SK-N-SH treated with all-trans-retinoic acid at 6 μM for 48 hours (cell line): ENCODE data around the gene FNDC3B.
A peak's percentile ranks its signal among the peaks of the same experiment; 100 is the strongest.

Experiments
- GLIS3 ChIP-seq: fragments of 250-450 bp; sonication (Bioruptor Pico); IDR thresholded peaks from 2 replicates; pipeline ENCODE4 v1.5.0; 2020; ENCODE audit warnings: mild to moderate bottlenecking, moderate library complexity
- ISL1 ChIP-seq: fragments of 250-450 bp; sonication (Bioruptor Pico); IDR thresholded peaks from 2 replicates; pipeline ENCODE4 v2.1.2; 2022; ENCODE audit warnings: mild to moderate bottlenecking, moderate library complexity
- OSR1 ChIP-seq: fragments of 250-450 bp; sonication (Bioruptor Pico); IDR thresholded peaks from 2 replicates; pipeline ENCODE4 v1.8.0; 2022; ENCODE audit warnings: moderate library complexity, mild to moderate bottlenecking, inconsistent platforms
- PPARA ChIP-seq: fragments of 250-450 bp; sonication (Bioruptor Pico); IDR thresholded peaks from 2 replicates; pipeline ENCODE4 v1.5.0; 2020; ENCODE audit warnings: mild to moderate bottlenecking, borderline replicate concordance
- RARB ChIP-seq: fragments of 250-450 bp; sonication (Bioruptor Pico); IDR thresholded peaks from 2 replicates; pipeline ENCODE4 v1.8.0; 2021; ENCODE audit warnings: mild to moderate bottlenecking, moderate library complexity
- TCF4 ChIP-seq: fragments of 250-450 bp; sonication (Bioruptor Pico); IDR thresholded peaks from 2 replicates; pipeline ENCODE4 v1.8.0; 2021; ENCODE audit warnings: mild to moderate bottlenecking, moderate library complexity, borderline replicate concordance
- TSHZ2 ChIP-seq: fragments of 250-450 bp; sonication (Bioruptor Pico); IDR thresholded peaks from 2 replicates; pipeline ENCODE4 v1.5.0; 2020; ENCODE audit warnings: mild to moderate bottlenecking, moderate library complexity
- ZC3H10 ChIP-seq: fragments of 250-450 bp; sonication (Bioruptor Pico); IDR thresholded peaks from 2 replicates; pipeline ENCODE4 v1.5.1; 2021; ENCODE audit warnings: mild to moderate bottlenecking, moderate library complexity
- ZFP3 ChIP-seq: fragments of 250-450 bp; sonication (Bioruptor Pico); IDR thresholded peaks from 2 replicates; pipeline ENCODE4 v1.5.0; 2020; ENCODE audit warnings: mild to moderate bottlenecking, moderate library complexity
- ZFP30 ChIP-seq: fragments of 450-650 bp; formaldehyde crosslinking; IDR thresholded peaks from 2 replicates; pipeline ENCODE4 v1.5.0; 2022; ENCODE audit warnings: mild to moderate bottlenecking, moderate library complexity
- ZNF70 ChIP-seq: fragments of 450-650 bp; formaldehyde crosslinking; IDR thresholded peaks from 2 replicates; pipeline ENCODE4 v1.5.0; 2020; ENCODE audit warnings: mild to moderate bottlenecking, moderate library complexity
- ZNF8 ChIP-seq: fragments of 450-650 bp; formaldehyde crosslinking; IDR thresholded peaks from 2 replicates; pipeline ENCODE4 v1.5.0; 2020; ENCODE audit warnings: mild to moderate bottlenecking, moderate library complexity
- TF ChIP-seq, protein P1 (sequence below): fragments of 250-450 bp; sonication (Bioruptor Pico); IDR thresholded peaks from 2 replicates; pipeline ENCODE4 v1.5.1; 2020; ENCODE audit warnings: low read depth, mild to moderate bottlenecking, moderate library complexity

DNA sequence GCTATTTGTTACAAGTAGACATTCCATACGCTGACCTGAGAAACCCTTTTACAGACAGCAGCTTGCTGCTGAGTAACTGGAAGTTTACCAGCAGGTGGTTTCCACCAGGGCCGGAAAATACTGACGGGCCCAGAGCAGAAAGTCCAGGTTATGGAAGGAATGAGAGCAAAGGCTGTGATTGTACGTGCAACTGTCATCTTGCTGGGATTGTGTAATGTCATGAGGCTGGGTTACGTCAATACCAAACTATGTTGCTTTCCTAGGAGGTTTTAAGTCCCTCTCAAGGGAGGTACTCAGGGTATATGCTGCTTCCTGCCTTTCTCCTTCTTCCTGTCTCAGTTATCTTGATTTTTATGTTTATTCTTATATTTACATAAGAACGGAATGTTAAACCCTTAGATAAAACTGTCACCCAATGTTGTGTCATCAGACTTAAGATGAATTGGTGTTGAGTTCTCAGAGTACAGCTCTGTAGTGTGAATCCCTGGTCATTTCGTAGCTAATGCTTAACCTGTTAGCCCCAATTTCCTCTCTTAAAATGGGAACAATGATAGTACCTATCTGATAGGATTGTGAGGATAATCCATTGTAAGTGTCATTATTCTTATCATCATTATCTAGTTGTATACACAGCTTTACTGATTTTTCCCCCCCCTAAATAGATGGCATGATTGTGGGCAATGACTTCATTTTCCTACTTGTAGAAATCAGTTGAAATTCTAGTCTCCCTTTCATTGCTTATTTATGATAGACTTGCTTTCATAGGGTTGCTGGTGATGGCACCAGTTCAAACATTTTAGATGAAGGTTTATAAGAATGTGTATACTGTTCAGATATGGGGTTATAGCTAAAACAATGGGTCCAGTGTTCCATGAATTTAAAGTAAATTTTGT lies 101.4 kb downstream of the FNDC3B start:
- TF ChIP-seq ZFP3 (CRISPR knock-in tag) (peak; percentile 48; the same call in 1 of the 2 replicates), OSR1 (no peak), RARB (no peak), TSHZ2 (no peak), GLIS3 (no peak), ISL1 (peak; percentile 51), ZFP30 (CRISPR knock-in tag) (no peak), ZNF8 (CRISPR knock-in tag) (no peak), PPARA (CRISPR knock-in tag) (no peak), ZC3H10 (CRISPR knock-in tag) (peak; percentile 26; the same call in 1 of the 2 replicates), ZNF70 (no peak), TCF4 (CRISPR knock-in tag) (no peak)
- TF ChIP-seq, protein P1, sequence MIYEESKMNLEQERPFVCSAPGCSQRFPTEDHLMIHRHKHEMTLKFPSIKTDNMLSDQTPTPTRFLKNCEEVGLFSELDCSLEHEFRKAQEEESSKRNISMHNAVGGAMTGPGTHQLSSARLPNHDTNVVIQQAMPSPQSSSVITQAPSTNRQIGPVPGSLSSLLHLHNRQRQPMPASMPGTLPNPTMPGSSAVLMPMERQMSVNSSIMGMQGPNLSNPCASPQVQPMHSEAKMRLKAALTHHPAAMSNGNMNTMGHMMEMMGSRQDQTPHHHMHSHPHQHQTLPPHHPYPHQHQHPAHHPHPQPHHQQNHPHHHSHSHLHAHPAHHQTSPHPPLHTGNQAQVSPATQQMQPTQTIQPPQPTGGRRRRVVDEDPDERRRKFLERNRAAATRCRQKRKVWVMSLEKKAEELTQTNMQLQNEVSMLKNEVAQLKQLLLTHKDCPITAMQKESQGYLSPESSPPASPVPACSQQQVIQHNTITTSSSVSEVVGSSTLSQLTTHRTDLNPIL (CRISPR knock-in tag) = 0 out of 2 replicates have a peak, but pooled peaks have one; percentile 57
